Measurements from ENCODE around the gene PTPRK.

DNA sequence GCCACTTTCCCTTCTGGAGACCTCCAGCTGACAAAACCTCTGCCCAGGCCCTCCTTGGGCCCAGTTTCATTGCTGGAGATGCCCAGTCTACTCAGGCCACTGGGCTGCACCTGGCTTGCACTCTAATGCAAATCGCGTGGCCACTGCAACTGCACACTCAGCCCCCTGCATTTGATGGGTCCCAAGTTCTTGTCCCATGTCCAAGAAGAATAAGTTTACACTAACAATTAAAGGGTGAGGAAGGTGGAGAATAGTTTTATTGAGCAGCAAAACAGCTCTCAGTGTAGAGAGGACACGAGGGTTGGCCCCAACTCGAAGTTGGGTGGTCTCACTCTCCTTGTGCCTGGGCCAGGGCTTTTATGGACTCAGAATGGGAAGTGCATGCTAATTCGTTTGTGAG, 587.7 kb downstream of the PTPRK start:
- TF ChIP-seq POLR2A (IDR thresholded peaks at IDR 0.05) = no peak
- TF ChIP-seq, protein P1, sequence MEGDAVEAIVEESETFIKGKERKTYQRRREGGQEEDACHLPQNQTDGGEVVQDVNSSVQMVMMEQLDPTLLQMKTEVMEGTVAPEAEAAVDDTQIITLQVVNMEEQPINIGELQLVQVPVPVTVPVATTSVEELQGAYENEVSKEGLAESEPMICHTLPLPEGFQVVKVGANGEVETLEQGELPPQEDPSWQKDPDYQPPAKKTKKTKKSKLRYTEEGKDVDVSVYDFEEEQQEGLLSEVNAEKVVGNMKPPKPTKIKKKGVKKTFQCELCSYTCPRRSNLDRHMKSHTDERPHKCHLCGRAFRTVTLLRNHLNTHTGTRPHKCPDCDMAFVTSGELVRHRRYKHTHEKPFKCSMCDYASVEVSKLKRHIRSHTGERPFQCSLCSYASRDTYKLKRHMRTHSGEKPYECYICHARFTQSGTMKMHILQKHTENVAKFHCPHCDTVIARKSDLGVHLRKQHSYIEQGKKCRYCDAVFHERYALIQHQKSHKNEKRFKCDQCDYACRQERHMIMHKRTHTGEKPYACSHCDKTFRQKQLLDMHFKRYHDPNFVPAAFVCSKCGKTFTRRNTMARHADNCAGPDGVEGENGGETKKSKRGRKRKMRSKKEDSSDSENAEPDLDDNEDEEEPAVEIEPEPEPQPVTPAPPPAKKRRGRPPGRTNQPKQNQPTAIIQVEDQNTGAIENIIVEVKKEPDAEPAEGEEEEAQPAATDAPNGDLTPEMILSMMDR (IDR thresholded peaks at IDR 0.05) = no peak
